T-helper 22 cell (primary cell): Measurements from ENCODE around the gene CHD1.
"Not testable (repeated sequence)": the region's sequence is repeated elsewhere in the genome, so short reads cannot be mapped to it uniquely, and the experiment has no call there.

Experiments used
- DNase-seq: peaks from one replicate; pipeline ENCODE4 v3.0.0-alpha.2; 2020; ENCODE audit warnings: low read depth

Gene CHD1

GRCh38 chr5:98928873-98929709 lies at the start of gene CHD1:
Gene CHD1, minus strand, starts transcription at chr5:98929007. Its CDS starts 2,621 bp downstream, at chr5:98926386.
- peak; percentile 94 for DNase-seq

- no peak for DNase-seq
These were observed 49.7 kb upstream of the CHD1 start for GRCh38 chr5:98978528-98978927.

- DNase-seq: no peak
These were observed 48.9 kb upstream of the CHD1 start for GRCh38 chr5:98977723-98978122.

- no peak for DNase-seq
These were observed 47.0 kb upstream of the CHD1 start for GRCh38 chr5:98975682-98976407.

- no peak for DNase-seq
These were observed 46.4 kb upstream of the CHD1 start for GRCh38 chr5:98975223-98975622.

GRCh38 chr5:98969400-98969799 lies 40.6 kb upstream of the CHD1 start:
- DNase-seq: no peak

- no peak for DNase-seq
These were observed 39.3 kb upstream of the CHD1 start for GRCh38 chr5:98968056-98968564.

GRCh38 chr5:98965226-98965625 lies 36.4 kb upstream of the CHD1 start:
- DNase-seq: no peak

GRCh38 chr5:98964621-98965020 lies 35.8 kb upstream of the CHD1 start:
- no peak for DNase-seq

- no peak for DNase-seq
These were observed 34.2 kb upstream of the CHD1 start for GRCh38 chr5:98963019-98963418.

GRCh38 chr5:98962587-98962986 lies 33.8 kb upstream of the CHD1 start:
- no peak for DNase-seq

GRCh38 chr5:98961665-98962344 lies 33.0 kb upstream of the CHD1 start:
- no peak for DNase-seq

GRCh38 chr5:98957307-98957706 lies 28.5 kb upstream of the CHD1 start:
- DNase-seq: no peak

- DNase-seq: not testable (repeated sequence)
These were observed 27.1 kb upstream of the CHD1 start for GRCh38 chr5:98955888-98956287.

- DNase-seq: not testable (repeated sequence)
These were observed 26.7 kb upstream of the CHD1 start for GRCh38 chr5:98955471-98955870.

- no peak for DNase-seq
These were observed 25.7 kb upstream of the CHD1 start for GRCh38 chr5:98954392-98955028.

GRCh38 chr5:98942847-98943246 lies 14.0 kb upstream of the CHD1 start:
- DNase-seq: no peak

GRCh38 chr5:98941131-98941883 lies 12.5 kb upstream of the CHD1 start:
- DNase-seq: no peak

- no peak for DNase-seq
These were observed 11.8 kb upstream of the CHD1 start for GRCh38 chr5:98940581-98940980.

- DNase-seq: no peak
These were observed 9.7 kb upstream of the CHD1 start for GRCh38 chr5:98938464-98938863.
